A549 treated with Hydrocortisone at 1 μM for 4 hours (cell line): ENCODE data around the gene SMPD2. TPM values are rescaled to one million over a fixed set of nuclear protein-coding genes. Genes with fewer than 3 reads are reported as not detected.

ENCODE experiments used
- total RNA-seq: library from RNA; stranded (reverse); fragments of 200-300 nt; extraction: Qiagen RNA extraction; gene quantifications from 5 replicates; pipeline ENCODE4 v1.2.3, GENCODE V29; 2022

Gene SMPD2, protein sequence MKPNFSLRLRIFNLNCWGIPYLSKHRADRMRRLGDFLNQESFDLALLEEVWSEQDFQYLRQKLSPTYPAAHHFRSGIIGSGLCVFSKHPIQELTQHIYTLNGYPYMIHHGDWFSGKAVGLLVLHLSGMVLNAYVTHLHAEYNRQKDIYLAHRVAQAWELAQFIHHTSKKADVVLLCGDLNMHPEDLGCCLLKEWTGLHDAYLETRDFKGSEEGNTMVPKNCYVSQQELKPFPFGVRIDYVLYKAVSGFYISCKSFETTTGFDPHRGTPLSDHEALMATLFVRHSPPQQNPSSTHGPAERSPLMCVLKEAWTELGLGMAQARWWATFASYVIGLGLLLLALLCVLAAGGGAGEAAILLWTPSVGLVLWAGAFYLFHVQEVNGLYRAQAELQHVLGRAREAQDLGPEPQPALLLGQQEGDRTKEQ
- 13.2 to 15.7 TPM (median 14.4 TPM) in 5 replicates for total RNA-seq

DNA sequence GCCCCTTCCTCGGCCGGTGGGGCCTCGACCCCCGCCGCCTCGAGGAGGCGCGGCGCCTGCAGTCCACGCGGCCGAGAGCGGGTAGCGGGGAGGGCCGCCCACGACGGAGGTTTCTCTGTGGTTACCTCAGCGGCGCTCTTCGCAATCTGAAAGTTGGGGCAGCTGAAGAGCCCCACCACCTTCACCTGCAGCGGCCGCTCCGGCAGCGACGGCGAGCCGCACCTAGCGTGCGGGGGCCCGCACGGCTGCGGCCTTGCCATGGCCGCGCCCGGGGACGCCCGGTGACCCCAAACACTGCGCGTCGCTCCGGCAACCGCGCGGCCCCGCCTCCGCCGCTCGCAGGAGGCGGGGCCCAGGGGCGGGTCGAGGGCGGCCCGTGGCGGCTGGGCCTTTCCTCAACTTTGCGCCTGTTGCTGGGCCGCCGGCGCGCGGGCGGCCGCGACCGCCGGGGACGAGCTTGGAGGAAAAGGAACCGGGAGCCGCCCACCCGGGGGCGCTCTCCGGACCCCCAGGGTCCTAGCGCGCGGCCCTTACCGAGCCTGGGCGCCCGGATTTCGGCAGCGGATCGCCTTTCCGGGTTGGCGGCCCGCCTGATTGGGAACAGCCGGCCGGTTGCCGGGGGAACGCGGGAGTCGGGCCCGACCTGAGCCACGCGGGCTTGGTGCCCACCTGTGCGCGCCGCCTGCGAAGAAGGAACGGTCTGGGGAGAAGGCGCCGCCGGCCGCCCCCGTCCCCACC lies at the start of gene SMPD2, which contains the start of gene PPIL6:
SMPD2 (plus strand) TSS at position 394 of the 738 bp plus-strand sequence. CDS start 398 bp downstream, outside the sequence.
PPIL6 (minus strand) TSS at position 298 of the 738 bp plus-strand sequence; CDS start at position 260, 38 bp downstream.

DNA sequence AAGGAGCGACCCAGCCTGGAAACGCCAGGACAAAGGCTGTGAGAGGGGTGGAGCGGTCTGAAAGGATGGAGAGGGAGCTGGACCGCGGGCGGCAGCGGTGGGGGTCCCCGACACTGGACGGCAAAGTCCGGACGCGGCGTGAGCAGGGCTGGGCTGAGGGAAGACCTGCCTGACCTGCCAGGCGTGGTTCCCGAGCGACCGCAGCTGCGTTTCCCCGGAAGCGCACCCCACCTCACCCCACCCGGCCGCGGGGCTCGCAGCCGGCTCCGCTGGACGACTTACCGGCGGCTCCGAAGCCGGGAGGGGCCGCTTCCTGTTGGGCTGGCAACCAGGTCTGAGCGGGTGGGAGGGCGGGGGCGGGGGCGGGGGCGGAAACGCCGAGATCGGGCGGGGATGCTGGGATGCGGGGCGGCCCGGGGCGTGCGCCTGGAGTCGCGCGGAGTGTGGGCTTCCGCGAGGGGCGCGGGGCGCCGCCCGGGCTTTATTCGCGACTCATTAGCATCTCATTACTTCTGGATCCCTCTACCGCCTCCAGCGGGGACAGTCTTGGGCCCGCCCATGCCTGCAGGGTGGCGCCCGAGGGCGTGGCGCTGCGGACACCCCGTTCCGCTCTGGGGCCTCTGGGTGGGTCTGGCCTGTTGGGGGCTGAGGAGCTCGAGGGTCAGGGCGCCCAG lies 15.1 kb downstream of the SMPD2 start, which contains the start of gene MICAL1:
MICAL1 (minus strand) TSS at position 336 of the 674 bp plus-strand sequence. CDS start 1,576 bp downstream, outside the sequence.

DNA sequence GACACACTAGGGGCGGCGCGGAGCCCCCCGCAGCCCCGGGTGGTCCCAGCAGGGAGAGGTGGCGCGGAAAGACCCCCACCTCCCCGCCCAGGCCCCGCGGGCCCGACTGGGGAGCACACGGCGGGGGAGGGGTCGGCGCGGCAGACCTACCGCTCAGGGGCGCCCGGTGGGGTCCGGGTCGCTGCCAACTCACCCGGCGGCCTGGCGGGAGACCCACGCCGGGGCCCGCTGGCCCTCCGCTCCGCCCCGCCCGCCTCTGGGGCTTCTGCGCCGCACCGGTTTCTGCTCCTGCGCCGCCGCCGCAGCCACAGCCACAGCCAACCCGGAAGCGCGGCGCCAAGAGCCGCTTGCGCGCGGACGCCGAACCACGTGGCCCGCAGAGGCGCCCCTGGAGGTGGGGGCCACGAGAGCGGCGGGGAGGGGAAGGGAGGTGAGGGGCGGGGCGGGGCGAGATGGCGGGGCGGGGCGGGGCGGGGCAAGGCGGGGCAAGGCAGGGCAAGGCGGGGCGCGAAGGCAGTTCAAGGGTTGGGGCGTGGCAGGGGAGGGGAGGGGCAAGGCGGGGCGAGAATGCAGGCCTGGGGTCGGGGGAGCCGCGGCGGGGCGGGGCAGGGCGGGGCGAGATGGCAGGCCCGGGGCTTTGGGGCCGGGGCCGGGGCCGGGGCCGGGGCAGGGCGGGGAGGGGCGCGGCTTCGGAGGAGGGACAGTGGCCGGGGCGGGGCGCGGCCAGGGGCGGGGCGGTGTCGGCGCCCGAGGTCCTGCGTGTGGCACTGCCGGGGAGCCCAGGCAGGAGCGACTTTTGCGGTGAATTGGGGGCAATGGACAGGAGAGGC lies 42.6 kb downstream of the SMPD2 start, which contains the start of gene ZBTB24:
ZBTB24 (minus strand) TSS at position 315 of the 830 bp plus-strand sequence. CDS start 1,193 bp downstream, outside the sequence.

Other genes starting within 250 kb of the SMPD2 start
- gene CD164, start 58.3 kb upstream of the SMPD2 start, total RNA-seq = 89.3 to 113 TPM (median 105 TPM) in 5 replicates
- gene PPIL6, start 96 bp upstream of the SMPD2 start, total RNA-seq = 2.9 to 3.8 TPM (median 3.1 TPM) in 5 replicates
- 14.6 to 18.3 TPM (median 16.2 TPM) in 5 replicates for gene MICAL1, start 15.0 kb downstream of the SMPD2 start, total RNA-seq
- 4.3 to 5.4 TPM (median 4.7 TPM) in 5 replicates for gene ZBTB24, start 42.5 kb downstream of the SMPD2 start, total RNA-seq